IMR-90 (cell line): ENCODE measurements around the gene RASGRF1. TPM values are rescaled to one million over a fixed set of nuclear protein-coding genes. Genes with fewer than 3 reads are reported as not detected.

ENCODE experiments used
- ATAC-seq: fragments of 200-7000 bp; cut with Tn5 transposase; 2 replicates; pipeline ENCODE4 v1.9.1; 2020; ENCODE audit warnings: low read depth, mild to moderate bottlenecking, moderate library complexity
- BruUV-seq: library from RNA; stranded (reverse); fragments of 400-500 nt; replicated peaks from 2 replicates; lab custom pipeline; 2021; lab: Mats Ljungman, UMichigan
- CTCF ChIA-PET: fragments of 300-600 bp; formaldehyde crosslinking; extraction: SDS; loops from one replicate; lab custom pipeline; 2021; ENCODE audit warnings: antibody characterized with exemption; lab: Yijun Ruan, JAX
- POLR2A ChIA-PET: fragments of 300-600 bp; sonication (Branson Sonifier 250); formaldehyde crosslinking; loops from one replicate; lab custom pipeline; 2022; ENCODE audit warnings: antibody characterized with exemption; ENCODE audit not compliant: unreplicated experiment; lab: Charles Lee
- DNase-seq: peaks from one replicate; pipeline ENCODE4 v3.0.0; 2013
- H2AFZ ChIP-seq: replicated peaks from 2 replicates; pipeline ENCODE3; 2013; ENCODE audit warnings: low read length, mild to moderate bottlenecking; ENCODE audit not compliant: poor library complexity
- H2AK5ac ChIP-seq: 2 replicates; pipeline ENCODE4 v1.6.1; 2013; ENCODE audit warnings: low read depth, low read length, inconsistent platforms
- H2AK9ac ChIP-seq: replicated peaks from 2 replicates; pipeline ENCODE3; 2013; ENCODE audit warnings: mild to moderate bottlenecking, low read depth, low read length, moderate library complexity; ENCODE audit not compliant: poor library complexity
- H2BK120ac ChIP-seq: 2 replicates; pipeline ENCODE4 v1.6.1; 2013; ENCODE audit warnings: low read depth, low read length, inconsistent platforms
- H2BK15ac ChIP-seq: 3 replicates; pipeline ENCODE4 v1.6.1; 2013; ENCODE audit warnings: low read depth, low read length, inconsistent platforms
- H2BK20ac ChIP-seq: 2 replicates; pipeline ENCODE4 v1.6.1; 2013; ENCODE audit warnings: low read depth, mild to moderate bottlenecking, inconsistent platforms, low read length, moderate library complexity
- H2BK5ac ChIP-seq: 2 replicates; pipeline ENCODE4 v1.6.1; 2013; ENCODE audit warnings: mild to moderate bottlenecking, low read depth, low read length, inconsistent platforms; ENCODE audit not compliant: poor library complexity, severe bottlenecking
- H3K14ac ChIP-seq: replicated peaks from 2 replicates; pipeline ENCODE4 v1.6.1; 2013; ENCODE audit warnings: low read depth, low read length, inconsistent platforms
- H3K18ac ChIP-seq: 2 replicates; pipeline ENCODE4 v1.6.1; 2013; ENCODE audit warnings: low read depth, low read length, control low read depth
- H3K23ac ChIP-seq: 2 replicates; pipeline ENCODE4 v1.6.1; 2013; ENCODE audit warnings: low read depth, low read length, inconsistent platforms
- H3K27ac ChIP-seq: 2 replicates; pipeline ENCODE4 v1.5.1; 2013; ENCODE audit warnings: mild to moderate bottlenecking, control low read depth, low read length; ENCODE audit not compliant: insufficient read depth
- H3K27me3 ChIP-seq: 2 replicates; pipeline ENCODE4 v1.6.1; 2013; ENCODE audit warnings: low read length; ENCODE audit not compliant: control insufficient read depth, insufficient read depth
- H3K36me3 ChIP-seq: 2 replicates; pipeline ENCODE4 v1.6.1; 2013; ENCODE audit warnings: low read length, mixed read lengths; ENCODE audit not compliant: control insufficient read depth, insufficient read depth
- H3K4ac ChIP-seq: 2 replicates; pipeline ENCODE4 v1.6.1; 2013; ENCODE audit warnings: low read depth, low read length, inconsistent platforms
- H3K4me1 ChIP-seq: 2 replicates; pipeline ENCODE4 v1.6.1; 2013; ENCODE audit warnings: low read length, mixed read lengths; ENCODE audit not compliant: control insufficient read depth, insufficient read depth
- H3K4me2 ChIP-seq: 2 replicates; pipeline ENCODE4 v1.6.1; 2013; ENCODE audit warnings: low read depth, mild to moderate bottlenecking, control low read depth, low read length, moderate library complexity
- H3K4me3 ChIP-seq: 2 replicates; pipeline ENCODE4 v1.5.1; 2013; ENCODE audit warnings: low read depth, mild to moderate bottlenecking, control low read depth, low read length, moderate library complexity; ENCODE audit not compliant: insufficient read depth
- H3K56ac ChIP-seq: 2 replicates; pipeline ENCODE4 v1.6.1; 2013; ENCODE audit warnings: low read length, inconsistent platforms; ENCODE audit not compliant: insufficient read depth; ENCODE audit errors: extremely low read depth
- H3K79me1 ChIP-seq, 2 experiments: 2 replicates each; pipeline ENCODE4 v1.6.1; 2013; ENCODE audit warnings: low read length in 2 of 2, inconsistent platforms in 1 of 2, low read depth in 1 of 2
- H3K9ac ChIP-seq: 2 replicates; pipeline ENCODE4 v1.6.1; 2013; ENCODE audit warnings: low read depth, low read length, control low read depth
- H3K9me1 ChIP-seq: 2 replicates; pipeline ENCODE4 v1.6.1; 2013; ENCODE audit warnings: low read length, inconsistent platforms; ENCODE audit not compliant: insufficient read depth
- H3K9me3 ChIP-seq: 2 replicates; pipeline ENCODE4 v1.6.1; 2013; ENCODE audit warnings: low read length; ENCODE audit not compliant: control insufficient read depth, insufficient read depth
- H4K20me1 ChIP-seq: 2 replicates; pipeline ENCODE4 v1.6.1; 2013; ENCODE audit warnings: low read length, inconsistent platforms; ENCODE audit not compliant: insufficient read depth
- H4K5ac ChIP-seq: 2 replicates; pipeline ENCODE4 v1.6.1; 2013; ENCODE audit warnings: mild to moderate bottlenecking, low read depth, low read length, control low read depth
- H4K8ac ChIP-seq, 2 experiments: 2 replicates each; pipeline ENCODE4 v1.6.1; 2013; ENCODE audit warnings: low read depth in 2 of 2, low read length in 2 of 2, control low read depth in 1 of 2, inconsistent platforms in 1 of 2
- H4K91ac ChIP-seq: 2 replicates; pipeline ENCODE4 v1.6.1; 2013; ENCODE audit warnings: low read depth, low read length, inconsistent platforms; ENCODE audit not compliant: insufficient read depth
- BHLHE40 ChIP-seq: fragments of 150-350 bp; IDR thresholded peaks from 2 replicates; pipeline ENCODE4 v1.6.1; 2016; ENCODE audit warnings: mild to moderate bottlenecking, low read depth, low read length
- CHD1 ChIP-seq: IDR thresholded peaks from 2 replicates; pipeline ENCODE4 v1.6.1; 2012; ENCODE audit warnings: low read depth, low read length, improper control_type of control experiment
- FOS ChIP-seq: fragments of 150-350 bp; IDR thresholded peaks from 2 replicates; pipeline ENCODE4 v1.6.1; 2016; ENCODE audit warnings: low read depth, low read length
- MAFK ChIP-seq: IDR thresholded peaks from 2 replicates; pipeline ENCODE4 v1.6.1; 2012; ENCODE audit warnings: low read depth, low read length, improper control_type of control experiment
- RAD21 ChIP-seq: IDR thresholded peaks from 2 replicates; pipeline ENCODE4 v1.6.1; 2012; ENCODE audit warnings: low read length, improper control_type of control experiment
- RFX5 ChIP-seq: IDR thresholded peaks from 2 replicates; pipeline ENCODE4 v1.8.0; 2012; ENCODE audit warnings: low read depth, mild to moderate bottlenecking, low read length, moderate library complexity
- WGBS, 2 experiments: methylation state at CpG; one replicate each; pipeline versions ENCODE4 v1.1.5 to v1.1.7; 2013; ENCODE audit warnings: missing lambda C conversion rate in 2 of 2; ENCODE audit not compliant: insufficient read length in 1 of 2; ENCODE audit errors: extremely low coverage in 2 of 2; 5-methylcytosine and 5-hydroxymethylcytosine counted together
- dilution Hi-C: fragments of 300-500 bp; cut with HindIII; formaldehyde crosslinking; loops from one replicate; pipeline ENCODE4 v1.14.3; 2018; ENCODE audit warnings: low sequenced_read_pairs; ENCODE audit not compliant: unreplicated experiment
- in situ Hi-C: fragments of 300-500 bp; cut with MboI; formaldehyde crosslinking; loops from 3 replicates; pipeline ENCODE4 v1.14.3; 2019; ENCODE audit warnings: low sequenced_read_pairs, inconsistent platforms, mixed read lengths
- intact Hi-C: fragments of 100-400 bp; cut with micrococcal nuclease; formaldehyde crosslinking; loops from 2 replicates; pipeline ENCODE4 v1.10.0; 2022
- polyA plus RNA-seq, 3 experiments: library from polyadenylated mRNA; depleted of rRNA; stranded (reverse); fragments of >200 nt; gene quantifications; 2 replicates each; pipeline ENCODE4 v1.2.3, GENCODE V29; 2012; ENCODE audit warnings: low replicate concordance in 1 of 3
- total RNA-seq: library from RNA; depleted of rRNA; stranded (reverse); fragments of >200 nt; gene quantifications from 2 replicates; pipeline ENCODE4 v1.2.3, GENCODE V29; 2012
- TF ChIP-seq, protein P1 (sequence below): conservative IDR thresholded peaks from 2 replicates; pipeline ENCODE4 v1.5.1; 2012; ENCODE audit warnings: mild to moderate bottlenecking, low read depth, low read length, improper control_type of control experiment

The RASGRF1 gene
- total and polyA plus RNA-seq, 2 of the 4 experiments (the other 2 are of a cell fraction): under 0.01 to 0.15 TPM

DNA sequence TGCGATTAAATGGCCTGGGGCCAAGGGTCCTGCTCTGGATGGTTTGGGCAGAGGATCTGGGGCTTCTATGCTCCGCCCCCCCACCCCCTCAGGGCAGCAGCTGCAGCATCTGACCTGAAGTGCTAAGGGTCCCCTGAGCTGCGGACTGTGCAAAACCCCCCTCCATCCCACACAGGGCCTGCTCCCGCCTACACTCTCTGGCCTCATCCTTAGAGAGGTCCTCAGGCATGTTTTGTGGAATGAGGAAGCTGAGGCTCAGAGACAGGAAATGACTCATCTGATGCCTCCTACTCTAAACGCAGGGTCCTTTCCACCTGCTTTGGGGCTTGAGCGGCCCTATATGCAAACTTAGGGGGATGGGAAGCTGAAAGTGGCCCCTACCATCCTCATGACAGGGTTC is 86.2 kb downstream of the RASGRF1 start:
- H3K18ac ChIP-seq: peak overlapping the region; percentile 48
- no peaks in the 10 kb centered on the region for H3K27me3 ChIP-seq
- peak overlapping the region; percentile 92 for H3K4ac ChIP-seq
- dilution Hi-C loops (no loop called here), in situ Hi-C loops (no loop called here), intact Hi-C loops (no loop called here)
- CTCF ChIA-PET: interaction anchor here (0.6 to 2.1 kb wide), 4 partner anchors 11 to 181 kb away, joined by 3 to 6 read pairs (median 4); no protein-coding TSS in a partner anchor
- DNase-seq (peak; percentile 87), ATAC-seq (peak; percentile 90)
- peak overlapping the region; percentile 78 to 90 for H4K8ac ChIP-seq
- peak overlapping the region; percentile 69 for H4K5ac ChIP-seq
- no peaks in the 10 kb centered on the region for H3K36me3 ChIP-seq
- peak overlapping the region; percentile 94 for H2BK20ac ChIP-seq
- TF ChIP-seq RAD21 (no peak), MAFK (no peak), RFX5 (no peak), FOS (peak; percentile 77), CHD1 (no peak), BHLHE40 (peak; percentile 31; the same call in 1 of the 2 replicates)
- TF ChIP-seq, protein P1, sequence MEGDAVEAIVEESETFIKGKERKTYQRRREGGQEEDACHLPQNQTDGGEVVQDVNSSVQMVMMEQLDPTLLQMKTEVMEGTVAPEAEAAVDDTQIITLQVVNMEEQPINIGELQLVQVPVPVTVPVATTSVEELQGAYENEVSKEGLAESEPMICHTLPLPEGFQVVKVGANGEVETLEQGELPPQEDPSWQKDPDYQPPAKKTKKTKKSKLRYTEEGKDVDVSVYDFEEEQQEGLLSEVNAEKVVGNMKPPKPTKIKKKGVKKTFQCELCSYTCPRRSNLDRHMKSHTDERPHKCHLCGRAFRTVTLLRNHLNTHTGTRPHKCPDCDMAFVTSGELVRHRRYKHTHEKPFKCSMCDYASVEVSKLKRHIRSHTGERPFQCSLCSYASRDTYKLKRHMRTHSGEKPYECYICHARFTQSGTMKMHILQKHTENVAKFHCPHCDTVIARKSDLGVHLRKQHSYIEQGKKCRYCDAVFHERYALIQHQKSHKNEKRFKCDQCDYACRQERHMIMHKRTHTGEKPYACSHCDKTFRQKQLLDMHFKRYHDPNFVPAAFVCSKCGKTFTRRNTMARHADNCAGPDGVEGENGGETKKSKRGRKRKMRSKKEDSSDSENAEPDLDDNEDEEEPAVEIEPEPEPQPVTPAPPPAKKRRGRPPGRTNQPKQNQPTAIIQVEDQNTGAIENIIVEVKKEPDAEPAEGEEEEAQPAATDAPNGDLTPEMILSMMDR: no peak
- no peaks in the 10 kb centered on the region; a peak in 1 of 4 replicates for H3K79me1 ChIP-seq
- H3K9me1 ChIP-seq: peaks cover 23% of the 10 kb centered on the region
- POLR2A ChIA-PET: interaction anchor here (0.5 kb wide), 1 partner anchor 15 kb away, joined by 5 read pairs; no protein-coding TSS in a partner anchor
- H2AK9ac ChIP-seq: peak overlapping the region; percentile 93
- peak overlapping the region; percentile 65 for H3K27ac ChIP-seq
- no peak overlapping the region for H3K4me2 ChIP-seq
- no peak overlapping the region for H3K4me3 ChIP-seq
- no peak overlapping the region for H3K9ac ChIP-seq
- no TSS peak for BruUV-seq
- whole genome bisulfite sequencing, 2 experiments: no CpG with 5 or more reads among the region's 6 CpGs
- peak overlapping the region; percentile 96 for H2AK5ac ChIP-seq
- peak overlapping the region; percentile 86 for H2BK5ac ChIP-seq
- peak overlapping the region; percentile 93 for H4K91ac ChIP-seq
- no peak overlapping the region for H3K23ac ChIP-seq
- peak overlapping the region; percentile 94 for H2BK120ac ChIP-seq
- H3K9me3 ChIP-seq: no peaks in the 10 kb centered on the region
- H4K20me1 ChIP-seq: no peaks in the 10 kb centered on the region
- peak overlapping the region; percentile 83 for H2AFZ ChIP-seq
- peak overlapping the region; percentile 67 for H3K14ac ChIP-seq
- peak overlapping the region; percentile 93 for H2BK15ac ChIP-seq
- H3K56ac ChIP-seq: no peak overlapping the region
- H3K4me1 ChIP-seq: peaks cover 15% of the 10 kb centered on the region
